HG03378 (cell line): ENCODE data around the gene CDKN1B.
"Not testable (repeated sequence)": the region's sequence is repeated elsewhere in the genome, so short reads cannot be mapped to it uniquely, and the experiment has no call there.

Experiments used
- ATAC-seq: cut with Tn5 transposase; IDR thresholded peaks from one replicate; pipeline ENCODE4 v1.9.1; 2021; ENCODE audit warnings: mild to moderate bottlenecking, moderate library complexity; ENCODE audit not compliant: unreplicated experiment

The CDKN1B gene

DNA sequence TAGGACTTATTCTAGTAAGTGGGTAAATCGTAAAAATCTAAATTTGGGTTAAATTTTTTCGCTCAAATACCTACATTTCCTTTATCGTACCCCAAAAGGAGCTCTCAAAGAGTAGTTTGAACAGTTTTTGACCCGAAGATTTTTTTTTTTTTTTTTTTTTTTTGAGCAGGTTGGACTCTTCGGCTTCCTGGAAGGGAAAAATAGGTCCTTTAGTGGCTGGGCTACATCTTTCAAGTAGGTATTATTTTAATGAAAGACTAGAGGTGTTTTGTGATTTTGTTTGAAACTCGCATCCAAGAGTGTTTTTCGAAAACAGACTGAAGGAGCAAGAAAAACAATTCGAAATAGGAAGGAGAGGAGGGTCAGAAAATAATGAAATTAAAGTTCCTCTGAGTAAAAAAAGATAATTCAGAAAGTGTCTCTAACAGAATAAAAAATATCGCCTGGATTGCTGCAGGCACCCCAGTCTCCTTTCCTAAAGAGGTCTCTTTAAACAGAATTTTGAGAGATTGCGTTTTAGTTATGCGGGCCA is 6.0 kb downstream of the CDKN1B start:
- no peak for ATAC-seq

DNA sequence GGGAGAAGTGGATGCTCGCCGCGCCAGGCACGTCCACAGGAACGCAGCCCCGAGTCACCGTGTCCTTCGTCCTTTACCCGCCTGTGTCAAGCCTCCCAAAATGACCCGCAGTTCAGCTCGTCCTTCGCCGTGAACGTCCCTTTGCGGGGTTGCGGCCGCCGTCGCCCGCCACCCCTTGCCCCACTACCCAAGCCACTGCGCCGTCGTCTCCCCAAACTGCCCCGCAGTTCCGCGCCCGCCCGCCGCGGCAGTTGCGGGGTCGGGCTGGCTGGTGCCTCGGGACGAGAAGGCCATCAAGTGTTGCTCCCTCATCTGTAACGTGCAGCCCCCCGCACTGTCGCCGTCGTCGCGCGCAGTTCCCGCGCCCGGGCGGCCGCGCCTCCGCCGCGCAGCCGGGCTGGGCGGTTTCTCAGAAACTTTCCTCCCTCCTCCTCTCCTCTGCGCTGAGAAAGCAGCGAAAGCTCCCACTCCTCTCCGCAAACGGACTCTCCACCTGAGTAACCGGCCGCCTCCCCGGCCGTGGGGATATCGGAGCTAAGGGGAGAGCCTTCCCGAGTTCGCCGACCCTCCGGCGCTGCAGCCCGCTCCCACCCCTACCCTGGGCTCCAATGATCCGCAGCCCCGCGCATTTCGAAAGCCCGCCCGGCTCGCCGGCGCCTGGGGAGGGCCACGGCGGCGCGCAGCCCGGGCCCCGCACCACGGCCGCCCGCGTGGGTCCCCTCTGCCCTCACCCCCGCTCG is 6.7 kb downstream of the CDKN1B start:
- no peak for ATAC-seq

DNA sequence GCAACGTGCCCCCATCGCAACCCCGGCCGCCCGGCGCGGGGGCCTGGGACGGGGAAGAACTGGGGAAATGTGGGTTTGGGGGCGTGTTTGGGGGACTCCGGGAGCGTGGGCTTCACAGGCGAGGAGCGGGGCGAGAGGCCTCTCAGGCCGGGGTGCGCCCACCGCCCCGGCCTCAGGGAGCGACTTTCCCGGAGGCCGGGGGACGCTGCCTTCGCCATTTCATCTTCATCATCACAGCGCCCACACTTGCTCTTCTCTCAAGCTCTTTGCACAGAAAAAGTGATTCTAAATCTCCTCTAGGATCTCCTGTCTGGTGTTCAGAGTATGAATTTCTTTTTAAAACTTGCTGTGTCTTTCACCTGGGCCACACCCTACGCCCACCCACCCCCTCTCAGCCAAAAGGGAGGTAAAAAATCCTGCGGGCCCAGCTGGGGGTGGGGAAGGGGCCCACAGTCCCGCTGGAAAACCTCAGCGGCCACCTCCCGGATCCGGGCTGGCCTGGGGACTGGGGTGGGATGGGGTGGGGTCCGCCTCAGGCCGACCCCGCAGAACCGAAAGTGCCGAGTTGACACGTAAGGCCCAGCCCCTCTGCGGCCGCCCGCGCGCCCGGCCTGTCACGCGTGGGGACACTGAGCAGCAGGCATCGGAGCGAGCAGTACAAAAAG is 7.4 kb downstream of the CDKN1B start:
- ATAC-seq, result peak; percentile 11

GRCh38 chr12:12725086-12725955 is 8.2 kb downstream of the CDKN1B start:
- ATAC-seq, result peak; percentile 59

DNA sequence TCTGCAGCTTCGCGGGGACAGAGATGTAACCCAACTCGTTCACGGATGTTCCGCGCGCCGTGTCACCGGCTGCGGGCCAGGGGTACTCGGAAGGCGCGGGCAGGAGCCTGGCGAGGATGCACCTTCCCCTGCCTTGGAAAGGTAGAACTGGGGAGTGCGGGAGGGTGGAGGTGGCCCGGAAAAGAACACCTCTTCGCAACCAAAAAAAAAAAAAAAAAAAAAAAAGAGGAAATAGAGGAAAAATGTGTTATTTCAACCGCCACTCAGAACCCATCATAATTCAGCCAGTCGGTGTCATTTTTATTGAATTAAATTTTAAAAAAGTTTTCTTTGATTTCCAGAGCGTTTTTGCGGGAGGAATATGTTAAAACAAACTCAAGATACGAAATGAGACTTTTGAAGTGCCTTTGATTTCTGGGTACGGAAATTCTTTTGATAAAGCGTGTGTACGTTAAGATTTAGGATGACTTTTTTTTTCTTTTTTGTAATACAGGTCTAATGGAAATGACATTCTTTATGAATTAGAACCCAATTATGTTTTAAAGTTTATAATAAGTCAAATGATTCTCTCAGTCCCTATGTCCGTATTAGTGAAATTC is 8.9 kb downstream of the CDKN1B start:
- ATAC-seq, result no peak

DNA sequence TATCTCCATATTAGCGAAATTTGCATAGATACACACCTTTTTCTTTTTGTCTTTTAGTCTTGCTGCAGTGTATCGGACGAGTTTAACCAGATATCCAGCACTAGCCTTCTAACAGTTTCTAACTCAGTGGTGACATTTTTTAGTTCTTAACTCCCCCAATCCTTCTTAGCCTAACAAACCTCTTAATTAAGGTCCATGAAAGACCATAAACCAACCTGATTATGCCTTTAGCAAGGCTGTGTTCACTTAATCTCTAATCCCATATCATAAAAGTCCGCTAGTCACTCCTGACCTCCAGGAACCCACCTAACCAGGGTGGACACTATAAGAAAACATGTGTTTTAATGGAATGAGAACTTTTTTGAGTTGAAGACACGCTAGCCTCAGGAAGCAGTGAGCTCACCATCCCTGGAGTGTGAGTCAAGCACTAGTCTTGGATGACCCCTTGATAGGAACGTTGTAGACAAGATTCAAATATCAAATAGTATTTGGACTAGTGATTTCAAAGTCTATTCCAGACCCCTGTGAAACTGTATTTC is 9.5 kb downstream of the CDKN1B start:
- ATAC-seq, result no peak

DNA sequence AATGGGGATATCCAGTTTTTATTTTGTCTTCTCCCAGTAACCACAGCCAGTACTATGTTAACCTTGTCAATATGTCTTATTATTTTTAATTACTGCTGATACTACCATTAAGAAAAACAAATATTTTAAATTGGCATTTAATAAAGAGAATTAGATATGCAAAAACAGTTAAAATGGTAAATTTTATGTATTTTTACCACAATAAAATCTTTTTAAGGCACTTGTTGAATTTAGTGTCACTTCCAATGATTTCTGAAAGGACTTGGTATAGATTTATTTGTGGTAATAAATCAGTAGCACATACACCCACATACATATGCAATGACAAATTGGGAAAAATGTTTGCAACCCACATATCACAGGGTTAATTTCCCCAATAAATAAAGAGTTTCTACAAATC is 14.0 kb downstream of the CDKN1B start:
- ATAC-seq, result no peak

GRCh38 chr12:12731785-12732184 is 14.6 kb downstream of the CDKN1B start:
- ATAC-seq, result no peak

DNA sequence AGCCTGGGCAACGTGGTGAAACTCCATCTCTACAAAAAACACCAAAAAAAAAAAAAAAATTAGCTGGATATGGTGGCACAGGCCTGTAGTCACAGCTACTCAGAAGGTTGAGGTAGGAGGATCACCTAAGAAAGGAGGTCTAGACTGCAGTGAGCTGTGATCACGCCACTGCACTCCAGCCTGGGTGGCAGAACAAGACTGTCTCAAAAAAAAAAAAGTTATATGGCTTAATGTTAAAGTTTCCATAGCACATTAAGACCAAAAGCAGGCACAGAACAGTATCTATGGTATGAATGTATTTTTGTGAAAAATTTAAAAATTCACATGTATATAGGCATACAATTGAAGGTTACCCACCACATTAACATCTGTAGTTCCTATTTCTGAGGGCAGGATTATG is 15.9 kb downstream of the CDKN1B start:
- no peak for ATAC-seq

- no peak for ATAC-seq
Observed at GRCh38 chr12:12734054-12734453, 16.9 kb downstream of the CDKN1B start.

GRCh38 chr12:12734561-12735071 is 17.4 kb downstream of the CDKN1B start:
- no peak for ATAC-seq

DNA sequence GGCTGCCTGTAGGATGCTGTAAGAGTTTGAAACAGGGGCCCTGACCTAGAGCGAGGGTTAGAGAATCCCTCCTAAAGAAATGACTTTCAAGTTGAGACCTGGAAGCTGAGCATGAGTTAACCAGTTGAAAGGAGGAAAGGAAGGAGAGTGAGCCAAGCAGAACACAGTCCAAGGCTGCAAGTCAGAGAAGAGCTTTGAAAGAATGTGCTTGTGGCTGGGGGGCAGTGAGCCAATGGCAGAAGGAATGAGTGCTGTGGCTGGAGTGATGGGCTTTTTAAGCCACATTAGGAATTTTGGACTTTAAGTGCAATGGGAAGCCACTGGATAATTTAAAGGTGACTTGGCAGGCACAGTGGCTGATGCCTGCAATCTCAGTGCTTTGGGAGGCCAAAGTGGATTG is 18.1 kb downstream of the CDKN1B start:
- ATAC-seq, result no peak

GRCh38 chr12:12736759-12737676 is 19.9 kb downstream of the CDKN1B start:
- ATAC-seq, result peak; percentile 69

DNA sequence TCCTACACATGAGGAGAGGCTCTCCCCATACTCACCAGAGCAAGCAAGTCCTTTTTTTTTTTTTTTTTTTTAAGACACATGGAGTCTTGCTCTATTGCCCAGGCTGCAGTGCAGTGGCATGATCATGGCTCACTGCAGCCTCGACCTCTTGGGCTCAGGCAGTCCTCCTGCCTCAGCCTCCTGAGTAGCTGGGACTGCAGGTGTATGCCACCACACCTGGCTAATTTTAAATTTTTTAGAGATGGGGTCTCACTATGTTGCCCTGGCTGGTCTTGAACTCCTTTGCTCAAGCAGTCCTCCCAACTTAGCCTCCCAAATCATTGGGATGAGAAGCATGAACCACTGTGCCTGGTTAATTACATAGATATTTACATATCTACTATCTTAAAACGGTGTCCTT is 21.0 kb downstream of the CDKN1B start:
- ATAC-seq, result not testable (repeated sequence)

GRCh38 chr12:12741660-12742059 is 24.5 kb downstream of the CDKN1B start:
- no peak for ATAC-seq

DNA sequence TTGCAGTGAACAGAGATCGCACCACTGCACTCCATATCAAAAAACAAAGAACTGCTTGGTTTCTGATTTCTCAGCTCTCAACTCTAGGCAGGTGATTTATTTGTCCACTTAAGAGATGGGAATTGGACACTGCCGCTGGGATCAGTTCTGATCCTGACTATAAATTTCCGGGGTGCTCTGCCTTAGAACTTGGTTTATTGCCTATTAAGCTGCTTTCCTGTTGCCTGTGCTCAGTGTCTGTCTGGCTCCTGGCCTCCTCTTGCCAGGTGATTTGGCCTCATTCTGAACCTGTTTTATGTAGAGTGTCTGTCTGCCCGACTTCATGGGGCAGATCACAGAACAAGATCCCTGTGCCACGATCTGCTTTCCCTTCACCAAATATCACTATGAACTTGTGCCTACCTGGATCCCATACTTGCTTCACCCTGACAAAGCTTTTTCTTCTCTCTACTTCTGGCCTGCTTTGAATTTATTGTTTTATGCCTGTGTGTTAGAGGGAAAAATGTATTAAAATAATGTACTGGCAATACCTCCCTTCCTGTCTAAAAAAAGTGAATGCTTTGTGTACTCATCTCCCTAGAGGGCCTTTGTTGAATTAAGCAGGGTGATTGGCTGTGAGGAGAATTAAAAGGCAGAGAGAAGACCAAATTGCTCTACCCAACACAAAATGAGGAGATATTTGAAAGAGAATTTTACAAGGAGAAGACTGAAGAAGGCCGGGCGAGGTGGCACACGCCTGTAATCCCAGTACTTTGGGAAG is 27.6 kb downstream of the CDKN1B start:
- ATAC-seq, result no peak

DNA sequence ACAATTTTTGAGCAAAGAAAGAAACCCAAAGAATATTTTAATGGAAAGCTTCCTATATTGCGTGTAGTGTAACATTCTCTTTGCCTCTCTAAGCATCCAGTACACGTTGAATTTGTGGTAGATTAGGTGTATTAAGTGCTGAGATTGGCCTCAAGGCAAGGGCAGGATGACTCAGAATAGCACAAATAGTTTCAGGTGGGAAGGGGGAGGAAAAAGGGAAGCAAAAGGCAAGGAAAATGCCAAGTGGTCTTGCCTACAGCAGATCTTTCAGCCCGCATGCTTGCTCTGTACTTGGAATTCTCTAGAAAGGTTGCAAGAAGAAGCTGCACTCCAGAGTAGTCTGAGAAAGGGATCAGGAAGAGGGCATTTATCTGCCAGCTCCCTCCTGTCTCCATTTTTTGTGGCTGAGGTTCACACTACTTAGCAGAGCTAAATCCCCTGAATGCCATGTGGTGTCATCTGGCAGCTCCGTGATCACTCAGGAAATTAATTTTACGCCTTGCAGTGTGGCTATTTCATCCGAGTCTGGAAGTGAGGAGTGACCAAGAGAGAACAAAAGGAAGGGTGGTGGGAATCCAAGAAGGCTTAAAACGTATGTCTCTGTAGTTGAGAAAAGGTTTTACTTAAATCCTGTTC is 28.5 kb downstream of the CDKN1B start:
- ATAC-seq, result no peak

- no peak for ATAC-seq
Observed at GRCh38 chr12:12747278-12747677, 30.1 kb downstream of the CDKN1B start.
